Stimulated activated CD8-positive, alpha-beta memory T cell treated with anti-CD3 and anti-CD28 coated beads, Interleukin-4, amount 100 ng/mL, for 1 hour (primary cell): ENCODE results near the gene ZFR.
"Not testable (repeated sequence)": the region's sequence is repeated elsewhere in the genome, so short reads cannot be mapped to it uniquely, and the experiment has no call there.

Experiments
- DNase-seq, 2 donors: peaks; one replicate each; pipeline ENCODE4 v3.0.0-alpha.2; 2020; ENCODE audit warnings: low read depth in 2 of 2, low spot score in 1 of 2

Gene ZFR

DNA sequence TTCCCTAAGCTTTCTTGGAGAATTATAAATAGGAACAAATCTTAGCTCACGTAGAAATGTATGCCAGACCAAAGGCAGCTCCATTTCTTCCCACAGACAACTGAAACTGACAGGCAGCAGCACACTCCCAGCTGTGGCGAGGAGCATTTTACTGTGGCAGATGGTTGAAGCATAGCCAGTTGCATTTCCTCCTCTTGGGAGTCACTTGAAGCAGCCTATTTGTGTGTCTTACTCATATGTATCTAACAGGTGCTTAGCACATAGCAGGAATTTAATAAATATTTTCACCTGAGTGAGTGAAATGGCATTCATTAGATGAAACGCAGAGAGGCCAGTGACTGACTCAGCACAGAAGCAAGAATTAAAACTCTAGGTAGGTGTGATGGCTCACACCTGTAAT is 119.5 kb downstream of the ZFR start:
- DNase-seq: no peak

- DNase-seq: no peak
Measured at GRCh38 chr5:32323741-32324140, 120.8 kb downstream of the ZFR start.

- no peak for DNase-seq
Measured at GRCh38 chr5:32322882-32323281, 121.7 kb downstream of the ZFR start.

DNA sequence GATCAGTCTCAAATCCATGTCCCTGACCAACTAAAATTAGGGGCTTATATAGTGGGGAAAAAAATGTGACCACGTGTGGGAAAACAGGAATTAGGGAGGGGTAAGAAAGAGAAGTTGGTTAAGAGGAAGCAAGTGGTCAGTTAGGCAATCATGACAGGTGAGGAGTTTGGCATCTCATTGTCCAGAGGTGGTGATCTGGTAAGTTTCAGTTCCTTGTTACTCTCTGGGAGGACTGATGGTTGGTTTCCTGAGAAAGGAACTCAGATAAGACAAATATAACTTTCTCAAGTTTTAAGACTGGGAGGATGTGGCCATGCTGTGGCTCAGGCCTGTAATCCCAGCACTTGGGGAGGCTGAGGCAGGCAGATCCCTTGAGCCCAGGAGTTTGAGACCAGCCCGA is 122.8 kb downstream of the ZFR start:
- not testable (repeated sequence) for DNase-seq

GRCh38 chr5:32320576-32320975 is 124.0 kb downstream of the ZFR start:
- no peak for DNase-seq

DNA sequence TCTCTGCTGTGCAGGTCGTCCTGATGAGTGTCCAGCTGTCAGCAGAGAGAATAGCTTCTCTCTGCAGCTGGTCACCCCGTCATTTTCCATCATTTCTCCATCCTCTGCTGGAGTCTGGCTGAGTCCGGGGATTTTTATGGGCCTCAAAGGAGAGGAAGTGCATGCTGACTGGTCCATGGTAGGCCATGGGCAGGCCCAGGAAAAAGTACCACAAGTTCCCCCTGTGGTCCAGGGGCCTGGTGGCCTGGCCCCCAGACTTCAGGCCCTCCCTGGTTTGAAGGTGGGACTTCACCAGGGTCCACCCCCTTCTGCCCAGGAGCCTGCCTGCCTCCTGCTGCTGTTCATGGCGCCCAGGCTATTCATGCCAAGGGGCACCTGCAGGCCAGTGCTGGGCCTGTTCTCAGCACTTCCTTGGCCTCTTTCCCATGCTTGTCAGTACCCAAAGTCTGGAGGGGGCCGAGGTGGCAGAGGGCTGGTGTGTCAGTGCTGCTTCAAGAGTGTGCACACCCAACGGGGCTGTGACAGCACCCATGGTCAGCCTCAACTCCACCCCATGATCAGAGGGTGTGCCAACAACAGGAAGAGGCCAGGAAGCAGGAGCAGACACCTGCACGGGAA is 124.5 kb downstream of the ZFR start:
- no peak for DNase-seq

DNA sequence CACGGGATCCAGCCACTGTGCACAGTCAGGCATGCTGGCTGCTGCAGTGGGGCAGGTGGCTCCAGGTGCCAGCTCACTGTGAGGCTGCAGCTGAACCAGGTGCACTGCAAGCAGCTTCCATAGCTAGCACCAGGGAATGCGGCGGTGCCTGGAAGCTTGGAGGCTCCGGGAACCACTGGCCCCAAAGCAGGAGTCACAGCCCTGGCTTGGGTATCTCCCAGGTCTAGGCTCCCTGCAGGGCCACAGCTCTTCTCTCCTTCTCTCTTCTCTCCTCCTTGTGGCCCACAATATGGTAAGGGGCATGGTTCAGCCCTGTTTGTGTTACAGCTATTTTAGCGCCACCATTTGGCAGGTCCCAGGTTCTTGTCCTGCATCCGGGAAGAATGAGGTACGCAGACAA is 125.1 kb downstream of the ZFR start:
- no peak for DNase-seq

DNA sequence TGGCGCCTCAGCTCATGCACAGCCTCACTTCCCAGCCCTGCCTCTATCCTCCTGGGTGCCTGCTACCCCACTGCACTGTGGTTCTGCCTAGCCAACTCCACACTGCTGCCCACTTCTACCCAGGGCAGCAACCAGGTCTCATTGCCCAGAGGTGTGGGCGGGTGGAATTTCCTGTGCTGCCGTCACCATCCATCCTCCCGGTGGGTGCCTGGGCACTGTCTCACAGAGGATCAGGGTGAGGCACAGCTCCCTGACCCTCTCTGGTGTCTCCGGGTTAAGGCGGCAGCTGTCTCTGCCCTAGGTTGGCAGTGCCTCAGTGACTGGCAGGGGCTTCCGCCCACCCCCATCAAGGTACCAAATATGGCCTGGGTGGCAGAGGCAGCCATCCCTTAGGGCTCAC is 127.5 kb downstream of the ZFR start:
- no peak for DNase-seq

- no peak for DNase-seq
Measured at GRCh38 chr5:32315221-32316014, 129.1 kb downstream of the ZFR start.

GRCh38 chr5:32314658-32315057 is 129.9 kb downstream of the ZFR start:
- DNase-seq: no peak

DNA sequence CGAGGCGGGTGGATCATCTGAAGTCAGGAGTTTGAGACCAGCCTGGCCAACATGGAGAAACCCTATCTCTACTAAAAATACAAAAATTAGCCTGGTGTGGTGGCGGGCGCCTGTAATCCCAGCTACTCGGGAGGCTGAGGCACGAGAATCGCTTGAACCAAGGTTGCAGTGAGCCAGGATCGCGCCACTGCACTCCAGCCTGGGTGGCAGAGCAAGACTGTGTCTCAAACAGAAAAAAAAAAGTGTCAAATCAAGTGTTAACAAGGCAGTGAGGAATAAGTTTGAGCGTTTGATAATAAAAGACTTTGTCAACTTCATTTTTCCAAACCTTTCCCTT is 130.4 kb downstream of the ZFR start:
- not testable (repeated sequence) for DNase-seq

DNA sequence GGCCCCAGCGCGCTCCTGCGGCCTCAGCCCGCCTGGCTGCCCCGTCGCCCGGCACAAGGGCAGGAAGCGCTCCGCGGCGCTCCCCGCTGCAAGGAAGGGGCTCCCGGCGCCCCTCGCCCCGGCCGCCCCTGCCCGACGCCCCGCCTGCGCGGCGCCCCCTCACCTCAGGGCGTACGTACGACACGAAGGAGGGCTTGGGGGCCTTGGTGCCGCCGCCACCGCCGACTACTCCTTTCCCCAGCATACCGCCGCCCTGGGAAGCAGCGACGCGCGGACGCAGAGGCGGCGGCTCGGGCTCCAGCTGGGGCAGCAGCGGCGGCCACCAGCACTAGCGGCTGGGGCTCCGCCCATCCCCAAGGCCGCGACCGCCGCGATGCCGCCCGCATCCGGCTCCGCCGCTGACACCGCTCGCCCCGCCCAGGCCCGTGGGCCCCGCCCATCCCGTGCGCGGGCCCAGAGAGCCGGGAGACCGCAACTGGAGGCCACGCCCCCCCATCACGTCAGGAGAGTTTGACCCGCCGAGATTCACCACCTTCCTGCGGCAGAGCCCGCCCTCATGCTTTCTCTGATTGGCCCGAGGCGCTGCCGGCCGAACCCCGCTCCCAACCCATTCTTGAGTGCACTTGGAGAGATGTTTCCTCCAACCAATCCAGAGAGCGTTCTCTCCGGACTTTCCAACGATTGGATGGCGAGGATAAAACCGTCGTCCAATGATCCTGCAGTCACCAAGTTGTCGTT is 131.8 kb downstream of the ZFR start, which contains the start of gene MTMR12:
MTMR12 (minus strand) TSS at position 345 of the 738 bp plus-strand sequence; CDS start at position 244, 101 bp downstream.
- peak; percentile 99 for DNase-seq

DNA sequence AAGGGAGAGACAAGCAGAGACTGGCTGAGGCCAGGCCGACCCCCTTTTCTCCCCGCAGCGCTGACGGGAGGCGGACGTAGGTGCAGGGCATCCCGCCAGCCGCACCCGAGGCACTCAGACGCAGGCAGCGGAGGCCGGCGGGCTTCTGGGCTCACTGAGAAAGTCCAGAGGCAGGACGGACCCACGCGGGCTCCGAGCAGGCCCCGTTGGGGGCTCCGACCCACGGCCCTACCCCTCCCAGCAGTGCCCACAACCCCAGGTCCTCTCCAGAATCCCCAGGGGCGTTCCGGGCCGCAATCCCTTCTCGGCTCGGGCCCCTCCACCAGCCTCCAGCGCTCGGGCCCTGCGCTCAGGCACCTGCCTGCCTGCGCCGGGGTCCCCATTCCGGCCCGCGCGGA is 132.3 kb downstream of the ZFR start:
- peak; percentile 4 to 14 for DNase-seq

DNA sequence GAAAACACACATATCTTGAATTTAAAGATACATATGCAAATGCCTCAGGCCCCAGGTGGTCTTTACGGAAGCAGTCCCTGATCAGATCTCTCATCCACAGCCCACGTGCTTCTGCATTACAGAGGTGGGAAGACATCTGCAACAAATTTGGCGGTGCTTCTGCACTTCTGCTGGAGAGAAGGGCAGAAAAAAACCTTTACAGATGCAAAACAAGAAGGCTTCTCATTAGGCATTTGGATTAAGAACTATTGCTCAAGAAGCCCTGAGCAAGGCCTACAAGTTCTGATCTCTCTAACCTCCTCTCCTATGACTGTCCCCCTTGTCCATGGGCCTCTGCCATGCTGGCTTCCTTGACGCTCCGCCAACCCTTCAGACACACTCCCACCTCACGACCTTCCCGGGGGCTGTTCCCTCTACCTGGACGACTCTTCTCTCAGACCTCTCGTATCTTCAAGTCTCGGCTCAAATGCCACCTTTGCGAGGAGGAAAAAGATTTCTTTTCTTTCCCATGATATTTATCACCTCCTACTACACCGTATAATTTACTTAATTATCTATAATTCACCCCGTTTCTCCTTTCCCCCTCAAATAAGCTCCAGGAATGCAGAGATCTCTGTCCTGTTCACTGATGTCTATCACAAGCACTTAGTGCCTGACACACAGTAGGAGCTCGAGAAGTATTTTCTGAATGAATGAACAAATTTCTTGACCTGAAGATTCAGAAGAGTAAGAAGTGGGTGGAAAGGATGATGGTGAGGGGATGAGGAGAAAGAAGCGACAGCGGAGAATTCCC is 132.9 kb downstream of the ZFR start:
- no peak for DNase-seq

GRCh38 chr5:32309761-32310160 is 134.8 kb downstream of the ZFR start:
- DNase-seq: no peak

- DNase-seq: no peak
Measured at GRCh38 chr5:32308946-32309345, 135.6 kb downstream of the ZFR start.

DNA sequence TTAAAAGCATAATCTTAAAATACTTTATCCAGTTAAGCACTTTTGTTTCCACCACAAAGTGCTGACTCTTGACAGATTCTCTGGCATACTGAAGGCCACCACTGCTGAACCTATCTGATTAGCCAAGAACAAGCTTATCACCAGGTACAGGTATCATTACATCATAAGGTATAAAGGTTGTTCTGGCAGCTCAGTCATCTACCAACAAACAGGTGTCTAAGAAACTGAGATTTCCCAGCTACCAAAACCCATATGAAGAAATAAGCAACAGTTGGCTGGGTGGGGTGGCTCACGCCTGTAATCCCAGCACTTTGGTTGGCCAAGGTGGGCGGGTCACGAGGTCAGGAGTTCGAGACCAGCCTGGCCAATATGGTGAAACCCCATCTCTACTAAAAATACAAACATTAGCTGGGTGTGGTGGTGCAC is 136.8 kb downstream of the ZFR start:
- no peak for DNase-seq

GRCh38 chr5:32304622-32305021 is 139.9 kb downstream of the ZFR start:
- no peak for DNase-seq
